BJ (cell line): ENCODE measurements around the gene UPK3B. TPM values are rescaled to one million over a fixed set of nuclear protein-coding genes. Genes with fewer than 3 reads are reported as not detected.
"Not testable (repeated sequence)": the region's sequence is repeated elsewhere in the genome, so short reads cannot be mapped to it uniquely, and the experiment has no call there.

Source experiments
- CTCF ChIA-PET: fragments of 350-600 bp; formaldehyde crosslinking; extraction: SDS; loops from one replicate; lab custom pipeline; 2021; ENCODE audit warnings: antibody characterized with exemption, inconsistent platforms; lab: Yijun Ruan, JAX
- POLR2A ChIA-PET: fragments of 300-600 bp; sonication (Branson Sonifier 250); formaldehyde crosslinking; extraction: SDS; loops from one replicate; lab custom pipeline; 2021; ENCODE audit warnings: antibody characterized with exemption; lab: Charles Lee
- DNase-seq: peaks from one replicate; pipeline ENCODE4 v3.0.0-alpha.2; 2011; ENCODE audit warnings: low read depth
- H3K27me3 ChIP-seq: 2 replicates; pipeline ENCODE4 v1.6.0; 2011; ENCODE audit warnings: low read length; ENCODE audit not compliant: control insufficient read depth, insufficient read depth
- H3K36me3 ChIP-seq: 2 replicates; pipeline ENCODE4 v1.5.1; 2011; ENCODE audit warnings: low read length; ENCODE audit not compliant: control insufficient read depth, insufficient read depth
- H3K4me3 ChIP-seq: 2 replicates; pipeline ENCODE4 v1.5.1; 2011; ENCODE audit warnings: low read depth, mild to moderate bottlenecking, control low read depth, low read length
- polyA plus RNA-seq: library from polyadenylated mRNA; depleted of rRNA; stranded (reverse); fragments of >200 nt; gene quantifications from 2 replicates; pipeline ENCODE4 v1.2.3, GENCODE V29; 2011

UPK3B gene
- polyA plus RNA-seq, 1 experiment, result not detected

DNA sequence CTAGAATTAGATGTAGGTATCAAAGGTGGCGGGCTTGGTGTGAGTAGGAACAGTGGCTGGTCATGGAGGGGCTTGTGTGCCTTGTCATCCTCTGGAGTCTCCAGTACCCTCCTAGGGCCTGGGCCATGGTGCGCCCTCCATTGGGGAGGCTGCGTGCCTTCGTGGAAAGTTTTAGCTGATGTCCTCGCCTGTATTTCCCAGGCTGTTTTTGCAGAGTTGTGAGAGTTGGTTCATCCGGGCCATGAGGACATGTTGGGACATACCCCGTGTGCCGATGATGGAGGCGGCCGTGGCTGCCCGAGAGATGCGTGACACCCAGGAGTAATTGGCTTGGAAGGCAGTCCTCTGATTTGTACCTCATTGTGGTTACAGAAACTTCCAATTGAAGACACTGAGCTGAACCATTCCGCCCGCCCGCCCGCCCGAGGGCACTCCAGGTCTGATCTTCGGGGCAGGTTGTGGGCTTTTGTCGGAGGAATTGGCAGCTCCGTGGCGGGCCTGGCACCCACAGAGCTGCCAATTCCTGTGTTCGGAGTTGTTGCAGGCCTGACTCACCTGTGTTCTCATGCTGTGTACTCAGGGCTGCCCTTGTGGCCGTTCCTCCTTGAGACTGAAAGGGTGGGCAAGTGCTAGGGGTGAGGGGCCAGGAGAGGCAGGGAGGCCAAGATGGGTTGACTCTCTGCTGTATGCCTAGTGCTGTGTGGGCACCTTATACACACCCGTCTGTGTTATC is 33.4 kb upstream of the UPK3B start:
- CTCF ChIA-PET, POLR2A ChIA-PET, DNase-seq: not testable (repeated sequence)

DNA sequence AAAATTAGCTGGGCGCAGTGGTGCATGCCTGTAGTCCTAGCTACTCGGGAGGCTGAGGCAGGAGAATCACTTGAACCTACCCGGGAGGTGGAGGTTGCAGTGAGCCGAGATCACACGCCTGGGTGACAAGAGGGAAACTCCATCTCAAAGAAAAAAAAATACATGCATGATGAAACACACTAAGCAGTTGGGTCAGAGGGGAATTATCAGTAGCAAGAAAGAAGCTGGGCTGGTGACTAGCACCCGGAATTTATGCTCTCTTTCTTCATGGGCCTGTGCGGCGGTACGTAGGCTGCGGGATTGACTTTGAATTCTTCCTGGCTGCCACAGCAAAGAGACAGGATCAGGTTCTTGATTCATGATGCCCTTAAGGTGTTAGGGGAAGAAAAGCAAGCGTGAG is 30.7 kb upstream of the UPK3B start:
- H3K4me3 ChIP-seq, H3K36me3 ChIP-seq, CTCF ChIA-PET, POLR2A ChIA-PET, H3K27me3 ChIP-seq, DNase-seq: not testable (repeated sequence)

More for the DNA sequence above, 33.4 kb upstream of the UPK3B start:
- not testable (repeated sequence) for H3K27me3 ChIP-seq, H3K4me3 ChIP-seq, H3K36me3 ChIP-seq

DNA sequence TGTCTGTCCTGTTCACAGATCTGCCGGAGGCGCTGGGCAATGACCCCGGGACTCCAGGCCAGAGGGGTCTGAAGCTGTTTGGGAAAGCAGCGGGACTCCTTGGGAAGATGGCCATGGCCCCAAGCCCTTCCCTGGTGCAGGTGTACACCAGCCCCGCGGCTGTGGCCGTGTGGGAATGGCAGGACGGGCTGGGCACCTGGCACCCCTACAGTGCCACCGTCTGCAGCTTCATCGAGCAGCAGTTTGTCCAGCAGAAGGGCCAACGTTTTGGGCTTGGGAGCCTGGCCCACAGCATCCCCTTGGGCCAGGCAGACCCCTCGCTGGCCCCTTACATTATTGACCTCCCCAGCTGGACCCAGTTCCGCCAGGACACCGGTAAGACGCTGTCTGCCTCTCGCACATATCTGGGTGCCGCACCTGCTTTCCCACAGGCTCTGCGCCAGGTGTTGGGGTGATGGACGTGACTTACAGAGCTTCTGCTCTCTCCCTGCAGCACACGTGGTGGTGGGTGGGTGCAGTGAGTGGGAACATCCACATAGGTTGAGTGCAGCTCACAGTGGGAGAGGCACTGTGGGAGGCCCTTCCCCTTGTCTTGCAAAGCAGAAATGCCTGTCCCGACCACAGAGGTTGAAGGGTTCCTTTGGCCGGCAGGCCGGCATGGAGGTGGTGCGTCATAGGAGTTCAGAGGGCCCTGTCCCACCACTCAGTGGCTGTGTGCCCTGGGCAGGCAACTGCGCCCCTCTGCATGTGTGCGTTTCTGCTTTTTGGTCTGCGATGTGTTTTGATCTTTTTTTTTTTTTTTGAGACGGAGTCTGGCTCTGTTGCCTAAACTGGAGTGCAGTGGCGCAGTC is 29.7 kb upstream of the UPK3B start:
- POLR2A ChIA-PET, CTCF ChIA-PET, H3K36me3 ChIP-seq, H3K27me3 ChIP-seq, H3K4me3 ChIP-seq, DNase-seq: not testable (repeated sequence)

DNA sequence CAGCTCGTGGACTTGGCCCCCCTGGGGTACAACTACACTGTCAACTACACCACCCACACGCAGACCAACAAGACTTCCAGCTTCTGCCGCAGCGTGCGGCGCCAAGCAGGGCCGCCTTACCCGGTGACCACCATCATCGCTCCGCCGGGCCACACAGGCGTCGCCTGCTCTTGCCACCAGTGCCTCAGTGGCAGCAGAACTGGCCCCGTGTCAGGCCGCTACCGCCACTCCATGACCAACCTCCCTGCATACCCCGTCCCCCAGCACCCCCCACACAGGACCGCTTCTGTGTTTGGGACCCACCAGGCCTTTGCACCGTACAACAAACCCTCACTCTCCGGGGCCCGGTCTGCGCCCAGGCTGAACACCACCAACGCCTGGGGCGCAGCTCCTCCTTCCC is 27.7 kb upstream of the UPK3B start:
- H3K27me3 ChIP-seq, CTCF ChIA-PET, H3K36me3 ChIP-seq, POLR2A ChIA-PET, H3K4me3 ChIP-seq, DNase-seq: not testable (repeated sequence)

DNA sequence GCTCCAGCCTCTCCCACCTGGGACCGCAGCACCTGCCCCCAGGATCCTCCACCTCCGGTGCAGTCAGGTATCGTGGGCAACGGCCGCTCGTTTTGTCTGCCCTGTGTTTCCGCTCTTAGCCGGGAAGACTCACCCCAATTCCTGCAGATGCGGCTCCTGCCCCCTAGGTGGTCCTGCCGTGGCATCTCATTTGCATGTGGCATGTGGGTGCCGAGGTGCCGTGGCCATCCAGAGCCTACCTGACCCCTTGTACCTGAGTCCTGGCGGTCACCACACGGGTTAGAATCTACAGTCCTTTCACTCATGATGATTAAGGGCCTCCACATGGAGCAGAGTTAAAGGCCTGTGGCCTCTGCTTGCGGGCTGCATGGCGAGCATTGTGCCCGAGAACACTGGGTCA is 27.3 kb upstream of the UPK3B start:
- H3K4me3 ChIP-seq, DNase-seq, H3K27me3 ChIP-seq, POLR2A ChIA-PET, H3K36me3 ChIP-seq, CTCF ChIA-PET: not testable (repeated sequence)

DNA sequence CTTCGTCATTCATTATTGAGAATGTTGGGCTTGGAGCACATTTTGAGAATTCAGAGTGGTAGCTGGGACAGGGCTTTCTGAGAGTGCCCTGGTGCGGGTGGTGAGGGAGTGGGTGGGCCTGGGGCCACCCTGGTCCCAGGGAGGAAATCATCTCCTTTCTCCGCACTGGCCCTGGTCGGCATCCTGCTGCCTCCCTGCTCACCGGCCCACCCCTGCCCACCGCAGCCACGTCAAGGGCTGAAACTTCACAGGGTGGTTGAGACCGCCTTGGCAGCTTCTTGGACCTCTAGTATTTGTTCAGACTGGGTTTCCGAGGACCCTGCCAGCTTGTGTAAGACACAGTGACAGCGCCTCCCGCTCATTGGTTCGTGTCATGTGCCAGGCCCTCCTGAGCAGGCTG is 25.9 kb upstream of the UPK3B start:
- H3K27me3 ChIP-seq, H3K36me3 ChIP-seq, H3K4me3 ChIP-seq, DNase-seq, CTCF ChIA-PET, POLR2A ChIA-PET: not testable (repeated sequence)

DNA sequence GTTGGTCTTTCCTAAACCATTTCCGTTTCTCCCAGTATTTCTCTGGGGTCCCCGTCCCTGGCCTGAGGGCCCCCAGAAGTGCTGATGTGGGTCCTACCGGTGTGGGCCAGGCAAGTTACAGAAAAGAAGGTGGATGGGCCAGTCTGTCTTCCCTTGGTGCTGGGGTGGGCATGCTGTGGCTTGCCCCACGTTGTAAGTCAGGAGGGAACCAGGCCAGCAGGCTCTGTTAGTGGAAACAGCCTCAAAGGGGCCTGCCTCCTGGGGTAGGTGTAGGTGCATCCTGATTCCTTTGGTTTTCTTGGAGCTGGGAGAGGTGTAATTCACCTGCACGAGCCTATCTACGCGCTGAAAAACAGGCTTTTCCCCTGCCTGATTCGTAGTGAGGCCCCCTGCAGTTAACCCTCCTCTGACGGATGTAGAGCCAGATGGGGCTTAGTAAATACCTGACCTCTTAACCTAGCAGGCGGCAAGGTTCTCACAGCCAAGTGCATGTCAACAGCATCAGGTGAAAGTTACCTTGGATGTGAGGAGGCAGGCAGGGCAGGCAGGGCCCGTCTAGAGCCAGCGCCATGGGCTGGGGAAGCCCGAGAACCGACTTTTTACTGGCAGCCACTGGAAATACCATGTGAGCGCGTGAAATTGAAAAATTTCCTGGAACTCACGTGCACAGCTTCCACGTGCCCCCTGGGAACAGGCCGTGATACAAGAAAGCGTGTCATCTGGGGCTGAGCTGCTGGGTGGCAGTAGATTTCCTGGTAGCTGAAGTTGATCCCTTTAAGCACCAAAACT is 24.3 kb upstream of the UPK3B start:
- H3K4me3 ChIP-seq, H3K27me3 ChIP-seq, POLR2A ChIA-PET, DNase-seq, CTCF ChIA-PET, H3K36me3 ChIP-seq: not testable (repeated sequence)

DNA sequence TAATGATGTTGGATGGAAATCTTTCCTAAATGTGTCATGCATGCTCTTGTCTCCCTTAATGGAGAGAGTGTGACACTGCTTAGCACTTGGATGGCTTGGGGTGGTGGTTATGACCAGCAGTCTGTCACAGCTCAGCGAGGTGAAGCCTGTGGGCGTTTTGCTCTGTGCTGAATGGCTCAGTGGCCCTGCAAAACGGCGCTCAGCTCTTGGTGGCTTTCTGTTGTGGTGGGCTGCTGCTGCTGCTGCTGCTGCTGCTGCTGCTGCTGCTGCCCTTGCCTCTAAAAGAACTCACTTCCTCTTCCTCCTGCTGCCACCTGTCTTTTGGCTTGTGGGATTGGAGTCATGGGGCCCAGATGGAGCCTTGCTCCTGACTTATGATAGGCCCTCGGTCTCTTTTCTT is 23.7 kb upstream of the UPK3B start:
- H3K4me3 ChIP-seq, H3K36me3 ChIP-seq, DNase-seq, CTCF ChIA-PET, H3K27me3 ChIP-seq, POLR2A ChIA-PET: not testable (repeated sequence)

DNA sequence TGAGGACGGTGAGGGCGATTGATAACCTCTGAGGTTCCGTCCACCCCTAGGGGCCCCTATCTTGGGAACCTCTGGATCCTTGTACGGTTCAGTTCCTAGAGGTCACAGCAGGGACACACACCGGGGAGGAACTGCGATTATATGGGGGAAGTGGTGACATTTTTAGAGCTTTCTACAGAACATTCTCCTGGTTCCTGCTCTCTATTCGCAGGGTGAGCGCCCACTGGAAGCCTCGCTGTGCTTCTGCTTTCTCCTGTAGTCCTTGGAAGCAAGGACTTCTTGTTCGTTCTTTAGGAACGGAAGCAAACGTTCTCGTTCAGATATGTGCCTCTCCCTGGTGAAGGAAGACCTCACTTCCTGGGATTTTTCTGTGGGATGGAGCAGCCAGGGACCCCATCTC is 22.4 kb upstream of the UPK3B start:
- H3K27me3 ChIP-seq, DNase-seq, POLR2A ChIA-PET, CTCF ChIA-PET, H3K36me3 ChIP-seq, H3K4me3 ChIP-seq: not testable (repeated sequence)

DNA sequence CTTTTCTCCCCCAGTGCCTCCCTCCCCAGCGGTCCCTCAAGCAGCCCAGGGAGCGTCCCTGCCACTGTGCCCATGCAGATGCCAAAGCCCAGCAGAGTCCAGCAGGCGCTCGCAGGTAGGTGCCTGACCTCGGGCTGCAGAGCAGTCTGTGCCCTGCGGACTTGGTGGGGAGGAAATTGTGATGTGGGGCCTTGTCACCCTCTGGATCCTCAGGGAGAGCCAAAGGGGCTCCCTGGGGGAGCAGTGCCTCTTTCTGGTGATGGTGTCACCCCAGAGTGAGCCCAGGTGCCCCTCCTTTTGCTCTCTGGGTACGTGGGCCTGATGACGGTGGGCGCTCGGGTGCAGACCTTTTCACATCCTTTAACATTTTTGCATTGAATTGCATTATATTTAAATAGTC is 18.2 kb upstream of the UPK3B start:
- CTCF ChIA-PET, H3K4me3 ChIP-seq, H3K36me3 ChIP-seq, POLR2A ChIA-PET, H3K27me3 ChIP-seq, DNase-seq: not testable (repeated sequence)

DNA sequence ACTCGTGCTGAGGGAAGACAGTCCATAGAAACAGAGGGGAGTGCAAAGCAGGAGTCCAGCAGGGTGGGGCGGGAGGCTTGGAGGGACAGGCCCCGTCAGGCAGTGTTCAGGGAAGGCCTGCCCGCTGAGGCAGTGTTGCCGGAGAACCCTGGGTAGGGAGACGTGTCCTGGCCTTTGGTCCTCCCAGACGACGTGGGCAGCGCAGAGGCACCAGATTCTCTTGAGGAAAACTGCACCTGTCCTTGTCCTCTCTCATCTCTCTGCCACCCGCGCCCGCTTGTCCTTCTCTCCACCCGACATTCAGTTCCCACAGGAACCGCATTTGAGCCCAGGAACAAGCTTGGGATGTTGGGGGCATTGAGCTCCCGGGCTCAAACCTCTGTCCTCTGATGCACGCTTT is 14.6 kb upstream of the UPK3B start:
- H3K4me3 ChIP-seq, H3K36me3 ChIP-seq, H3K27me3 ChIP-seq, POLR2A ChIA-PET, DNase-seq, CTCF ChIA-PET: not testable (repeated sequence)

DNA sequence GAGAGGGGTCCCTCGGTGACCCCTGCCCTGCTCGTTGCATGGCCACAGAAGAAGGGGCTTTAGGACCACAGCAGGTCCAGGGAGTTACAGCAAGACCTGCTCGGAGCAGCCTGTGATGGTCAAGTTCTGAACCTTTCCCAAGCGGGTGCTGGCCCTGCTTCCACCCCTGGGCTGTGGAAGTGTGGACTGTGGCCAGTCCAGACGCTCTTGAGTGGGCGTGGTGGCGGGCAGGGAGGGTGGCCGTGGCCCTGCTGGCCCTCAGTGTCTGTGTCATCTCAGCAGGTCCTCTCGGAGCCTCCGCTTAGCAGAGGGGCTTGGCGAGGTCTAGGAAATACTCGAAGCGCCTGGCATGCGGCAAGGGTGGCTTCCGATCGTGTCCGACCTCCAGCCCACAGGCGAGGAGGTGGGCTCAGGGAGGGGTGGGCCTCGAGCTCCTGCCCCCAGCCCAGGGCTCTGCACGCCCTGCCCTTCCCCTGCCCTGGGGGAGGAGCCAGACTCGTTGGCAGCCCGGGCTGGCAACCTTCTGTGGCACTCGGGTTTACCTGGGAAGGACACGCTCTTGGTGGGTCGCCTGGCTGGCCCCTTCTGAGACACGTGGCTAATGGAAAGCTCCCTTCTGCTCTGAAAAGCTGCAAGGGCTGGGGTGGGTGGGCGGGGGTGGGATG is 12.3 kb upstream of the UPK3B start:
- H3K27me3 ChIP-seq, POLR2A ChIA-PET, CTCF ChIA-PET, H3K4me3 ChIP-seq, H3K36me3 ChIP-seq, DNase-seq: not testable (repeated sequence)
